Activated naive CD4-positive, alpha-beta T cell treated with anti-CD3 and anti-CD28 coated beads for 36 hours (primary cell): ENCODE data around the gene PSMD9. TPM values are rescaled to one million over a fixed set of nuclear protein-coding genes. Genes with fewer than 3 reads are reported as not detected.
"Not testable (repeated sequence)": the region's sequence is repeated elsewhere in the genome, so short reads cannot be mapped to it uniquely, and the experiment has no call there.

Experiments
- CTCF ChIA-PET: fragments of 350-600 bp; sonication (Branson Sonifier 250); formaldehyde crosslinking; loops from one replicate; lab custom pipeline; 2021; ENCODE audit warnings: antibody characterized with exemption; lab: Charles Lee
- DNase-seq: peaks from one replicate; pipeline ENCODE4 v3.0.0-alpha.2; 2020
- H3K27ac Mint-ChIP-seq: one replicate; pipeline ENCODE4 v1.8.0; 2021; ENCODE audit warnings: mild to moderate bottlenecking, mixed read lengths
- H3K27me3 Mint-ChIP-seq: one replicate; pipeline ENCODE4 v1.8.0; 2021; ENCODE audit warnings: low read depth, mixed read lengths
- H3K36me3 Mint-ChIP-seq: one replicate; pipeline ENCODE4 v1.8.0; 2021; ENCODE audit warnings: low read depth, mixed read lengths
- H3K4me1 Mint-ChIP-seq: one replicate; pipeline ENCODE4 v1.8.0; 2021; ENCODE audit warnings: low read depth, mixed read lengths
- H3K4me3 Mint-ChIP-seq: one replicate; pipeline ENCODE4 v1.8.0; 2021; ENCODE audit warnings: mild to moderate bottlenecking, moderate library complexity, mixed read lengths
- H3K9me3 Mint-ChIP-seq: one replicate; pipeline ENCODE4 v1.8.0; 2021; ENCODE audit warnings: mixed read lengths
- intact Hi-C: fragments of 100-400 bp; cut with micrococcal nuclease; formaldehyde crosslinking; loops from one replicate; pipeline ENCODE4 v1.15.1; 2023
- total RNA-seq, 2 experiments: library from RNA; stranded (reverse); gene quantifications; one replicate each; pipeline ENCODE4 v1.2.3, GENCODE V29; 2021

PSMD9 gene
- total RNA-seq, 2 experiments from 2014 or later, result 56.6 to 60.6 TPM

DNA sequence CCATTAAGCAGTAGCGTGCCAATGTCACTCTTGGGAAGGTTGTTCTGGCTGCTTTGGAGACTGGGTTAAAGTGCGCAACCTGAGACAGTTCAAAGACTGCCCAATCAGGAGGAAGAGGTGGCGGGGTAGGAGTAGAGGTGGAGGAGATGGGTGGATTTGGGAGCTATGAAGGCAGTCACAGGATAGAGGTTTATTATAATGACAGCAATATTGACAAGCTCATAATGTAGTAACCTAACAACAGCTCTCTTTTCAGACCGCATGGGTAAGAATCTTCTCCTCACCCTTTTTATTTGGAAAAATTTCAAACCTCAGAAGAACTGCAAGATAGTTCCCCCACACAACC, 5.3 kb upstream of the PSMD9 start:
- Mint-ChIP-seq H3K4me3 (no peak overlapping the region), H3K4me1 (peaks cover 7% of the 10 kb centered on the region), H3K27ac (no peak overlapping the region), H3K9me3 (no peaks in the 10 kb centered on the region), H3K27me3 (no peaks in the 10 kb centered on the region), H3K36me3 (no peaks in the 10 kb centered on the region)
- intact Hi-C loops, result no loop called here
- no peak for DNase-seq
- CTCF ChIA-PET, result interaction anchor here (1.5 kb wide), 1 partner anchor 89 kb away, joined by 5 read pairs; the partner anchor contains the start of gene RHOF

DNA sequence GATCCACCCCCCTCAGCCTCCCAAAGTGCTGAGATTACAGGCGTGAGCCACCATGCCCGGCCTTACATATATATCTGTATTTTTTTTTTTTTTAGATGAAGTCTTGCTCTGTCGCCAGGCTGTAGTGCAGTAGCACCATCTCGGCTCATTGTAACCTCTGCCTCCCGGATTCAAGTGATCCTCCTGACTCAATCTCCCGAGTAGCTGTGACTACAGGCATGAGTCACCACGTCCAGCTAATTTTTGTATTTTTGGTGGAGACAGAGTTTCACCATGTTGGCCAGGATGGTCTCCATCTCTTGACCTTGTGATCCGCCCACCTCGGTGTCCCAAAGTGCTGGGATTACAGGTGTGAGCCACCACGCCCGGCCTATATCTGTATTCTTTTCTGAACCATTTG, 3.5 kb upstream of the PSMD9 start:
- H3K27ac Mint-ChIP-seq, DNase-seq, intact Hi-C loops, H3K4me3 Mint-ChIP-seq, H3K36me3 Mint-ChIP-seq, H3K9me3 Mint-ChIP-seq, H3K27me3 Mint-ChIP-seq: not testable (repeated sequence)
- CTCF ChIA-PET, result interaction anchor here (0.6 kb wide), 1 partner anchor 204 kb away, joined by 4 read pairs; no protein-coding TSS in a partner anchor
- H3K4me1 Mint-ChIP-seq, result peaks cover 18% of the 10 kb centered on the region

DNA sequence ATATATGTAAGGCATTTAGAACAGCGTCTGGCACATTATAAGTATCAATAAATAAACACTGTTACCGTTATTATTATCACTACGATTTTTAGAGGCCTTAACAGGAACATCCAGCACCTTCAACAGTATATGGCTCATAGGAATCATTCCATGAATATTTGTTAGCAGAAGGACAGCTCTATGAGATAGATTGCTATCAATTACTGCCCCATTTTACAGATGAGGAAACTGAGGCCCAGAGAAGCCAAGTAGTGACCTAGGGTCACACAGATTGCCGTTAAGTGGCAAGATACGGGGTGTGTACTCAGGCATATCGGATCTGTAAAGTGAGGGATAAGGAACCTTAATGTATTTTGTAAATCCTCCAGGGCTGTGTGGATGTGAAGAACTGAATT, 510 bp upstream of the PSMD9 start:
- Mint-ChIP-seq H3K36me3 (peaks cover 9% of the 10 kb centered on the region), H3K27ac (peak overlapping the region; percentile 94), H3K9me3 (no peaks in the 10 kb centered on the region), H3K27me3 (no peaks in the 10 kb centered on the region), H3K4me1 (peaks cover 31% of the 10 kb centered on the region), H3K4me3 (peak overlapping the region; percentile 98)
- intact Hi-C loops, result loop anchor here (1.0 to 2.0 kb wide), 16 partner anchors 30 to 592 kb away; partner anchors contain the start of genes CAMKK2, CFAP251, DIABLO and ORAI1
- DNase-seq, result no peak
- CTCF ChIA-PET, result interaction anchor here (0.8 to 4.6 kb wide), 26 partner anchors 10 to 201 kb away, joined by 3 to 72 read pairs (median 4); partner anchors contain the start of genes CFAP251, RHOF and TMEM120B

DNA sequence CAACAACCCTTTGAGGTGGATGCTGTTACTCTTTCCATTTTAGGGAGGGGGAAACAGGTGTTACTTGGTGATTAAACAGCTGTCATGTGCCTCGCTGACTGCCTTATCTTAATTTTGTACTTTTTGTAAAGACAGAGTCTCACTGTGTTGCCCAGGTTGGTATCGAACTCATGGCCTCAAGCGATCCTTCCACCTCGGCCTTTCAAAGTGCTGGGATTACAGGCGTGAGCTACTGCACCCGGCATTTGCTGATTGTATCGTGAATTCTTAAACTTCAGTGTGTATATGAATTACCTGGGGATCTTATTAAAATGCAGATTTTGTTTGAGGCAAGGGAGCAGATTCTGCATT, 659 bp downstream of the PSMD9 start:
- Mint-ChIP-seq H3K36me3 (peaks cover 10% of the 10 kb centered on the region), H3K4me3 (peak overlapping the region; percentile 98), H3K27me3 (no peaks in the 10 kb centered on the region), H3K4me1 (peaks cover 43% of the 10 kb centered on the region), H3K9me3 (no peaks in the 10 kb centered on the region), H3K27ac (peak overlapping the region; percentile 94)
- no peak for DNase-seq
- CTCF ChIA-PET, result interaction anchor here (0.8 to 4.6 kb wide), 13 partner anchors 16 to 168 kb away, joined by 3 to 72 read pairs (median 4); partner anchors contain the start of gene RHOF
- intact Hi-C loops, result loop anchor here (2.0 kb wide), 4 partner anchors 176 to 488 kb away; partner anchors contain the start of genes ORAI1, RNF34 and TMEM120B

DNA sequence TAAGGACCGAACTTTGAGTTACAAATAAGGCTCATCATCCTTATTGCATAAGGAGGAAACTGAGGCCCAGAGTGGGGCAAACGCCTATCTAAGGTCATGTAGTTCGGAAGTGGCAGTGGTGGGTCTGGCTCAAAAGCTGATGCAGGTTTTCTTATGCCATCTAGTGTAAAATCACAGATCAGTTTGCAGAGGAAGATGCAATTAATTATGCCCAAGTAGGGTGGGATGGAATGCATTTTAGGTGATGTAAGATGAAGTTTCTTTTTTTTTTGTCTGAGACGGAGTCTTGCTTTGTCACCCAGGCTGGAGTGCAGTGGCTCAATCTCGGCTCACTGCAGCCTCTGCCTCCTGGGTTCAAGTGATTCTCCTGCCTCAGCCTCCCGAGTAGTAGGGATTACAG, 1.1 kb downstream of the PSMD9 start:
- CTCF ChIA-PET, result interaction anchor here (0.9 to 4.6 kb wide), 8 partner anchors 37 to 95 kb away, joined by 3 to 72 read pairs (median 4); partner anchors contain the start of gene RHOF
- Mint-ChIP-seq H3K36me3 (peaks cover 12% of the 10 kb centered on the region), H3K27ac (peak overlapping the region; percentile 94), H3K4me1 (peaks cover 47% of the 10 kb centered on the region), H3K4me3 (peak overlapping the region; percentile 98)
- not testable (repeated sequence) for DNase-seq, H3K27me3 Mint-ChIP-seq, H3K9me3 Mint-ChIP-seq
- intact Hi-C loops, result loop anchor here (2.0 kb wide), 4 partner anchors 177 to 489 kb away; partner anchors contain the start of genes ORAI1, RNF34 and TMEM120B

DNA sequence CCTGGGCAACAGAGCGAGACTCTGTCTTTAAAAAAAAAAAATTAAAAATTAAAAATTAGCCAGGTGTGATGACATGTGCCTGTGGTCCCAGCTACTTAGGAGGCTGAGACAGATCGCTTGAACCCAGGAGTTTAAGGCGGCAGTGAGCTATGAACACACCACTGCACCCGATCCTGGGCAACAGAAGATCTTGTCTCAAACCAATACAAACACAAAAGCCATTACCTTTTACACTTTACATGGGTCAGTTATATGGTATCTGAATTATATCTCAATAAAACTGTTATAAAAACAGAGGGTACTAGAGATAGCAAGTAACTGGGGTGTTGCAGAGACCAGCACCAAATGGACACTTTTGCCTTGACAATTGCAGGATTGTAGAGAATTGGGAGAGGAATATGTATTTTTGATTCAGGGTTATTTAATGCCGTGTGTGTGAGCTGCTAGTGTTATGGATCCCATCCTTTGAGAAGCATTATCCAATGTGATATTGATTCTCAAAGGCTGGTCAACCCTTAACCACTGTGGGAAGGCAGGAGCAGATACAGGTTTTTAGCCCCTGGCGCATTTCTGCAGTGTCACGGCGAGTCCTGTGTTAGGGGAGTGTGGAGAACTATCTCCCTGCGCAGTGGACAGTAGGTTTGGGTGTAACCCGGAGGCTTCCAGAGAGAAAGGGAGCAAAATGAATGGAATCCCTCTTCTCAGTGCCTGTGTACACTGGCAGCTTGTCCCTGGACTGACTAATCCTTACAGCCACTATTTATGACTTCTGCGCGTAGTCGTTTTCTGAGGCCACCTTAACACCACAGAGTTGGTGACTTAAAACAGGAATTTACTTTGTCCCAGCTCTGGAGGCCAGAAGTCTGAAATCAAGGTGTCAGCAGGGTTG, 4.3 kb downstream of the PSMD9 start:
- CTCF ChIA-PET, result interaction anchor here (0.6 to 2.1 kb wide), 8 partner anchors 25 to 185 kb away, joined by 3 to 14 read pairs (median 5); partner anchors contain the start of genes CFAP251, RHOF and TMEM120B
- Mint-ChIP-seq H3K9me3 (no peaks in the 10 kb centered on the region), H3K4me3 (no peak overlapping the region), H3K4me1 (peaks cover 48% of the 10 kb centered on the region), H3K27ac (peak overlapping the region; percentile 83), H3K27me3 (no peaks in the 10 kb centered on the region), H3K36me3 (peaks cover 24% of the 10 kb centered on the region)
- intact Hi-C loops, result no loop called here
- no peak for DNase-seq

DNA sequence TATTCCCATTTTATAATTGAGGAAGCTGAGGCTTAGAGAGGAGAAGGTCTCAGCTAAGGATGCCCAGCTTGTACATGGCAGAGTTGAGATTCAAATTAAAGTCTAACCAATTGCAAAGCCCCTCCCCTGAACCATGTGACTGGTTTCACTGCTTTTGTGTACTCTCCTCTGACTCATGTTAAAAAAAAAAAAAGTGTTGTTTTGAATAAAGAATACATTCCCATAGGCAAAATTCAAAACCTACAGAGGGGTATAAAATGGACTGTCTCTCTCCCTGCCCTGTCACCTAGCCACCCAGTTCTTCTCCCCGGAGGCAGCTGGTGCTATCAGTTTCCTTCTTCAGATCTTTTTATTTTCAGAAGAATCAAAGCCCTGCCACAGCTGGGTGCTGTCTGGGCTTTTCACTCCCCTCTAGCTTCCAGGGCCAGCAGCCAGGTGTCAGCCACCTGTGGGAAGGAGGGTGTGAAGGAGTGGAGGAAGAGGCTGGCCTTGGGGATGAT, 5.4 kb downstream of the PSMD9 start:
- CTCF ChIA-PET, result interaction anchor here (0.6 to 2.1 kb wide), 7 partner anchors 24 to 186 kb away, joined by 3 to 14 read pairs (median 5); partner anchors contain the start of gene CFAP251
- Mint-ChIP-seq H3K27me3 (no peaks in the 10 kb centered on the region), H3K4me1 (peaks cover 42% of the 10 kb centered on the region), H3K4me3 (peak overlapping the region; percentile 1), H3K36me3 (peaks cover 25% of the 10 kb centered on the region), H3K9me3 (no peaks in the 10 kb centered on the region), H3K27ac (peak overlapping the region; percentile 83)
- intact Hi-C loops, result no loop called here
- DNase-seq, result peak; percentile 75

DNA sequence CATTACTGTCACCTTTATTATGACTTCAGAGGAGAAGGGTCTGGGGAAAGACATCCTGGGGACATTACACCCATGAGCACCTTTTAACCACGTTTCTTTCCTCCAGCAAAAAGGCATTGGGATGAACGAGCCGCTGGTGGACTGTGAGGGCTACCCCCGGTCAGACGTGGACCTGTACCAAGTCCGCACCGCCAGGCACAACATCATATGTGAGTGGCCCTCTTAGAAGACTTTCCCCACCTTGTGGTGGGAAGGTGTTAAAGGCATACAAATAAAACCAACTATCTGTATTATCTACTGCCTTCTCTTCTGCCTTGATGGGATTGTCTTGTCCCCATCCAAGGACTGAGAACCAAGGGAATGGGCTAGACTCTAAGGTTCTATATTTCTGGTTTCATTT, 6.0 kb downstream of the PSMD9 start:
- Mint-ChIP-seq H3K27ac (peak overlapping the region; percentile 83), H3K4me3 (no peak overlapping the region), H3K9me3 (no peaks in the 10 kb centered on the region), H3K36me3 (peaks cover 30% of the 10 kb centered on the region), H3K27me3 (no peaks in the 10 kb centered on the region), H3K4me1 (peaks cover 38% of the 10 kb centered on the region)
- intact Hi-C loops, result no loop called here
- CTCF ChIA-PET, result interaction anchor here (1.1 to 1.4 kb wide), 3 partner anchors 88 to 112 kb away, joined by 3 to 6 read pairs (median 5); no protein-coding TSS in a partner anchor
- DNase-seq, result no peak

DNA sequence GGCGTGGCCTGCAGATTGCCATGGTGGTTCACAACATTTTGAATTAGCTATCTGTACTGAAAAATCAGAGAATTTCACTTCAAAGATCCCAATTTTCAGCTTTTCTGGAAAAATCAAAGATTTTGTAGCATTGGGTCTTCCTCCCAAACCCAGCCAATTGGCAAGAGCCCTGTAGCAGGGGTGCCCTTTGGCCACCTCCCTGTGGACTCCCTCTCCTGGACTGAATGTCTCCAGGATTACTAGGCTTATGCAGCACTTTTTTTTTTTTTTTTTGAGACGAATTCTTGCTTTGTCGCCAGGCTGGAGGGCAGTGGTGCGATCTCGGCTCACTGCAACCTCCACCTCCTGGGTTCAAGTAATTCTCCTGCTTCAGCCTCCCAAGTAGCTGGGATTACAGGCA, 9.7 kb downstream of the PSMD9 start:
- Mint-ChIP-seq H3K4me3 (no peak overlapping the region), H3K36me3 (peaks cover 33% of the 10 kb centered on the region), H3K27ac (no peak overlapping the region), H3K9me3 (no peaks in the 10 kb centered on the region), H3K27me3 (no peaks in the 10 kb centered on the region), H3K4me1 (peaks cover 18% of the 10 kb centered on the region)
- intact Hi-C loops, result no loop called here
- CTCF ChIA-PET, result interaction anchor here (0.6 to 1.1 kb wide), 2 partner anchors 140 to 180 kb away, joined by 3 to 4 read pairs; no protein-coding TSS in a partner anchor
- DNase-seq, result no peak

DNA sequence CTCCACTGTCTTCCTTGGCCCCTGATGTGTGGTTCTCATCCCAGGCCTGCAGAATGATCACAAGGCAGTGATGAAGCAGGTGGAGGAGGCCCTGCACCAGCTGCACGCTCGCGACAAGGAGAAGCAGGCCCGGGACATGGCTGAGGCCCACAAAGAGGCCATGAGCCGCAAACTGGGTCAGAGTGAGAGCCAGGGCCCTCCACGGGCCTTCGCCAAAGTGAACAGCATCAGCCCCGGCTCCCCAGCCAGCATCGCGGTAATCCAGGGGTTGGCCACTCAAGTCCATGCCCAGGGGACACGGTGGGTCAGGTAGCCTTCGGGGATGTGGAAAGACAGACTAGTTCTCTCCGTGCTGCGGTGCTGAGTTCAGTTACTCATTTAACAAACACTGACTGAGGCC, 11.0 kb downstream of the PSMD9 start:
- peaks cover 31% of the 10 kb centered on the region for H3K36me3 Mint-ChIP-seq
- no peaks in the 10 kb centered on the region for H3K9me3 Mint-ChIP-seq
- no peak overlapping the region for H3K27ac Mint-ChIP-seq

DNA sequence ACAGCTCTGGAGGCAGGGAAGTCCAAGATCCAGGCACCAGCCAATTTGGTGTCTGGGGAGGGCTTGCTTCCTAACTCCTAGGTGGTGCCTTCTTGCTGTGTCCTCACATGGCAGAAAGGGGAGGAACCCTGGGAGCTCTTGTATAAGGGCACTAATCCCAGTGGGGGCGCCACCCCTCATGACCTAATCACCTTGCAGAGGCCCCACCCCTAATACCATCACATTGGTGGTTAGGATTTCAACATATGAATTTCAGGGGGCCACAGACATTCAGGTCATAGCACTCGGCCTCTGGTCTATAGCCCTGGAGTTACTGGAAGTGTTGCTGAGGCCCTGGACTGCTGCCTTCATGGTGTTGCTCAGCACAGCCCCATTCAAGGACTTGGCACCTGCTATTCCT, 14.6 kb downstream of the PSMD9 start:
- CTCF ChIA-PET, result no interaction called here
- no peak overlapping the region for H3K27ac Mint-ChIP-seq

More for the DNA sequence above, 11.0 kb downstream of the PSMD9 start:
- H3K27me3 Mint-ChIP-seq, result no peaks in the 10 kb centered on the region
- H3K4me1 Mint-ChIP-seq, result peaks cover 4% of the 10 kb centered on the region
- no peak for DNase-seq
- CTCF ChIA-PET, result interaction anchor here (0.6 kb wide), 1 partner anchor 284 kb away, joined by 3 read pairs; no protein-coding TSS in a partner anchor
- H3K4me3 Mint-ChIP-seq, result no peak overlapping the region
- intact Hi-C loops, result no loop called here

DNA sequence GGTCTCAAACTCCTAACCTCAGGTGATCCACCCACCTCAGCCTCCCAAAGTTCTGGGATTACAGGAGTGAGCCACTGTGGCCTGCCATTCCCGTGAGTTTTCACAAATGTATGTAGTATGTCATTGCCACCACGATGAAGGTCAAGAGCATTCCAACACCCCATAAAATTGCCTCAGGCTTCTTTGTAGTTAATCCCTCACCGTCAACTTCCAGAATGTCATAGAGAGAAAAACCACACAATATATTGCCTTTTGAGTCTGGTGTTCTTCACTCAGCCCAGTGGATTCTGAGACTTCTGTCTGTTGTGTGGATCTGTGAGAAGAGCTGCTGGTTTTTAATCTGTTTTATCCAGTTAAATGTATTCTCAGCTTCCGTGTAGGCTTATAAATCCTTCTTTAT, 17.2 kb downstream of the PSMD9 start:
- H3K27me3 Mint-ChIP-seq, result no peaks in the 10 kb centered on the region
- no peak overlapping the region for H3K27ac Mint-ChIP-seq
- DNase-seq, result no peak
- CTCF ChIA-PET, result interaction anchor here (0.6 to 0.7 kb wide), 2 partner anchors 111 to 792 kb away, joined by 3 read pairs; no protein-coding TSS in a partner anchor
- H3K36me3 Mint-ChIP-seq, result peaks cover 36% of the 10 kb centered on the region
- peaks cover 7% of the 10 kb centered on the region for H3K4me1 Mint-ChIP-seq
- intact Hi-C loops, result no loop called here
- H3K9me3 Mint-ChIP-seq, result no peaks in the 10 kb centered on the region
- no peak overlapping the region for H3K4me3 Mint-ChIP-seq

More for the DNA sequence above, 14.6 kb downstream of the PSMD9 start:
- Mint-ChIP-seq H3K4me3 (no peak overlapping the region), H3K27me3 (no peaks in the 10 kb centered on the region), H3K4me1 (no peaks in the 10 kb centered on the region), H3K9me3 (no peaks in the 10 kb centered on the region), H3K36me3 (peaks cover 31% of the 10 kb centered on the region)
- DNase-seq, result no peak
- intact Hi-C loops, result no loop called here
